IPS DF 4.7 (cell line): Measurements from ENCODE around the gene ELOA.
"Not testable (repeated sequence)": the region's sequence is repeated elsewhere in the genome, so short reads cannot be mapped to it uniquely, and the experiment has no call there.

ENCODE experiments used
- DNase-seq: peaks from one replicate; pipeline ENCODE4 v3.0.0-alpha.2; 2013; ENCODE audit warnings: low spot score; ENCODE audit errors: extremely low read depth

The ELOA gene

DNA sequence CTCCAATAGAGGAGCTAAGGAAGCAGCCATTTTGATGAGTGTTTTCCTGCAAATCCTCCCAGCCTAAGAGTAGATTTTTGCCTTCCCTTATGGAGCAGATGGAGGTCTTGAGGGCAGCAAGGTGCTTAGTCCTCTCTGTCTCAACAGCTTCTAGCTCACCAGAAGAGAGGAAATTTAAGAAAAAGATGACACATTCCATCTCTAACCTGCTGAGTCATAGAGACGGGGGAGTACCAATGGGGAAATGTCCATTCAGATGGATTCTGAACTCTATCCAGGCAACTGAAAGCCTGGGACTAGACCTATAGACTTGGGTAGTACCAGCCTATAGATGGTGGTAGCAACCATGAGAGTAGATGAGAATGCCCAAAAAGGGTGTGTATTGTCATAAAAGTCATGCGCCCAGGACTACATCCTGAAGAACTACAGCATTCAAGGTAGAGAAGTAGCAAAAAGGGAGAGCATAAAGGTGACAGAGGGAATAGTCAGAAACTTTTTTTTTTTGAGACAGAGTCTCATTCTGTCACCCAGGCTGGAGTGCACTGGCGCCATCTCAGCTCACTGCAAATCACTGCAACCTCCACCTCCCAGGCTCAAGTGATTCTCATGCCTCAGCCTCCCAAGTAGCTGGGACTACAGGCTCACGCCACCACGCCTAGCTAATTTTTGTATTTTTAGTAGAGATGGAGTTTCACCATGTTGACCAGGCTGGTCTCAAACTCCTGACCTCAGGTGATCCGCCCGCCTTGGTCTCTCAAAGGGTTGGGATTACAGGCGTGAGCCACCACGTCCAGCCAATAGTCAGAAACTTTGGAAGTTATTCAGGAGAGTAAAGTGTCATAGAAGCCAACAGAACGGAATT is 10.7 kb upstream of the ELOA start:
- no peak for DNase-seq

DNA sequence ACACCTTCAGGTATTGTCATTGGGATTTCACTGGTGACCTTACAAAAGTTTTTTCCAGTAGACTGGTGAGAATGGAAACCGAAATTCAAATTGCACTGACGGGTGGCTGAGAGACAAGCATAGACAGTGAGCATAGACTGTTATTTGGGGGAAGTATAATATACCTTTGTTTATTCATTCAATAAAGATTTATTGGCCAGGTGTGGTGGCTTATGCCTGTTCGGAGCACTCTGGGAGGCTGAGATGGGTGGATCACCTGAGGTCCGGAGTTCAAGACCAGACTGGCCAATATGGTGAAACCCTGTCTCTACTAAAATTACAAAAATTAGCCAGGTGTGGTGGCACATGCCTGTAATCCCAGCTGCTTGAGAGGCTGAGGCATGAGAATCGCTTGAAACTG is 10.0 kb upstream of the ELOA start:
- not testable (repeated sequence) for DNase-seq

- no peak for DNase-seq
Measured at GRCh38 chr1:23736437-23737134, 6.7 kb upstream of the ELOA start.

GRCh38 chr1:23741609-23742008 is 1.7 kb upstream of the ELOA start:
- no peak for DNase-seq

GRCh38 chr1:23742670-23743286 is 493 bp upstream of the ELOA start:
- no peak for DNase-seq

DNA sequence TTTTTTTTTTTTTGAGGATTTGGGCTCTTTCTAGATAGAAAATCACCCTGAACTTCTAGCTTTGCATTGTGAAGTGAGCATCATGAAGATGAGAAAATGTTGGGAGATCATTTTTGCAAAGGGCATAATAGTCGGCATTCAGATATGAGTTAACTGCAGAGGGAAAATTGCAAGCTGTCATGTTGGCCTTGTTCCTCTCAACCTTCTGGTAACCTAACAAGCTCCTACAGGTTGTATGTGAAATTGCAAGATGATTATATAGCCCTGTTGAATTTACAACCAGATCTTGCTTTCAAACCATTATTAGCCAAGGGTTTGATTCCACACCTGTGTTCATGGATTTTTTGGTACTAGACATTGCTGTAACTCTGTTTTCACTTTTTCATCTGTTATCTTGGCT is 2.2 kb downstream of the ELOA start:
- no peak for DNase-seq

DNA sequence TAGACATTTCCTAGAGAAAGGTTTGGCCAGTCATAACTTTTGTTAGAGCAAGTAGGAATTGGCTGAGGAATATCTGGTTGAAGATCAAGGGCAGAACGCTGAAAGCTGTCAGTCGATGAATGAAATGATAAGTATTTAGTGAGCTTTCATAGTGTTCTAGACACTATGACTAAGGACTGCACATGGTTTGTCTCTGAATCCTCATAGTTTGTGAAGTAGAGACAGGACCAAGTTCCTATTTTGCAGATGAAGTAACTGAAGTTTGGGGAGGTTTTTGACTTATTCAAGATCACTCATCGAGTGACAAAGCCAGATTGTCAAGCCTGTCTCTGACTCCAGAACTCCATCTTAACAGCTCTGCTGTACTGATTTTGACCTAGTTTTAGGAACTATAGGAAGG is 4.7 kb downstream of the ELOA start:
- no peak for DNase-seq

DNA sequence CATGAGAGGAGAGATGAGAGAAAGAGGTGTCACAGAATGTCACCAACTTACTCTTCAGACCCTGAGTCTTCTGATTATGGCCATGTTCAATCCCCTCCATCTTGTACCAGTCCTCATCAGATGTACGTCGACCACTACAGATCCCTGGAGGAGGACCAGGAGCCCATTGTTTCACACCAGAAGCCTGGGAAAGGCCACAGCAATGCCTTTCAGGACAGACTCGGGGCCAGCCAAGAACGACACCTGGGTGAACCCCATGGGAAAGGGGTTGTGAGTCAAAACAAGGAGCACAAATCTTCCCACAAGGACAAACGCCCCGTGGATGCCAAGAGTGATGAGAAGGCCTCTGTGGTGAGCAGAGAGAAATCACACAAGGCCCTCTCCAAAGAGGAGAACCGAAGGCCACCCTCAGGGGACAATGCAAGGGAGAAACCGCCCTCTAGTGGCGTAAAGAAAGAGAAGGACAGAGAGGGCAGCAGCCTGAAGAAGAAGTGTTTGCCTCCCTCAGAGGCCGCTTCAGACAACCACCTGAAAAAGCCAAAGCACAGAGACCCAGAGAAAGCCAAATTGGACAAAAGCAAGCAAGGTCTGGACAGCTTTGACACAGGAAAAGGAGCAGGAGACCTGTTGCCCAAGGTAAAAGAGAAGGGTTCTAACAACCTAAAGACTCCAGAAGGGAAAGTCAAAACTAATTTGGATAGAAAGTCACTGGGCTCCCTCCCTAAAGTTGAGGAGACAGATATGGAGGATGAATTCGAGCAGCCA is 8.0 kb downstream of the ELOA start:
- no peak for DNase-seq

DNA sequence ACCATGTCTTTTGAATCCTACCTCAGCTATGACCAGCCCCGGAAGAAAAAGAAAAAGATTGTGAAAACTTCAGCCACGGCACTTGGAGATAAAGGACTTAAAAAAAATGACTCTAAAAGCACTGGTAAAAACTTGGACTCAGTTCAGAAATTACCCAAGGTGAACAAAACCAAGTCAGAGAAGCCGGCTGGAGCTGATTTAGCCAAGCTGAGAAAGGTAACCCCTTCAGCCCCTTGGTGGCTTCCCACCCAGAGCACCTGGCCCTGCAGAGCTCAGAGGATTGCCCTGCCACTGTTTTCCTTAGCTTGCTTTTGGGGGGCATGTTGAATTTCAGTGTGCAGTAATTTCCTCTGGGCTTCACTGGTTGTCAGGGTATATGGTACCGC is 8.5 kb downstream of the ELOA start:
- DNase-seq = no peak

GRCh38 chr1:23752909-23753308 is 9.6 kb downstream of the ELOA start:
- DNase-seq = no peak

DNA sequence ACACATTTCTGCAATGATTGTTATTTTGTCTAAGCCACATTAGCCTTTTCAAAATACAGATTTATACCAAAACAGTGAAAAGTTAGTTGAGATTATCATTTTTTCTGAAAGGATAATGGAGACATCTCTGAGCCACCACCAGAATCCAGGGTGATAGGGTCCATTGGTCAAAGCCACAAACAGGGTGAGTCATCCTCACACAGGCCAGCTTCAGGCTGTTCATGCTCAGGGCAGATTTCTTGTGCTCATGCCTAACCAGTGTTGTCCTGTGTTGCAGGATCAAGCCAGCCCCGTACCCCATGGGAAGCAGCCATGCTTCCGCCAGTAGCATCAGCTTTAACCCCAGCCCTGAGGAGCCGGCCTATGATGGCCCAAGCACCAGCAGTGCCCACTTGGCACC is 13.4 kb downstream of the ELOA start:
- no peak for DNase-seq

- no peak for DNase-seq
Measured at GRCh38 chr1:23757812-23758211, 14.5 kb downstream of the ELOA start.

DNA sequence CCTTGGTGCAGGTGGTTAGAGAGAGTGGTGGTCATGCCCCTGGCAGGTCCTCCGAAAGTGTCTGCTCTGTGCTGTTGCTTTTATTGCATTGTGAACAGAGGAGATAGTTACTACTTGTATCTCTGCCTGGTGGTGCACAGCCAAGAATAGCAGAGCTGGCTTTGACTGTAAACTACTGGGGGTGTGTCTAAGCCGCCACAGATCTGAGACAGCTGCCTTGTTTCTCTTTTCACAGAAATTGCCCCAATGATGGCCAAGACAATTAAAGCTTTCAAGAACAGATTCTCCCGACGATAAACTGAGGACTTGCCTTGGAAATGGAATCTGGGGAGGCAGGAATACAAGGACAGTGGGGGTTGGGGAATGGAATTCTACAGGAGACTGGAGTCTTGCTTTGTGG is 16.0 kb downstream of the ELOA start:
- no peak for DNase-seq

DNA sequence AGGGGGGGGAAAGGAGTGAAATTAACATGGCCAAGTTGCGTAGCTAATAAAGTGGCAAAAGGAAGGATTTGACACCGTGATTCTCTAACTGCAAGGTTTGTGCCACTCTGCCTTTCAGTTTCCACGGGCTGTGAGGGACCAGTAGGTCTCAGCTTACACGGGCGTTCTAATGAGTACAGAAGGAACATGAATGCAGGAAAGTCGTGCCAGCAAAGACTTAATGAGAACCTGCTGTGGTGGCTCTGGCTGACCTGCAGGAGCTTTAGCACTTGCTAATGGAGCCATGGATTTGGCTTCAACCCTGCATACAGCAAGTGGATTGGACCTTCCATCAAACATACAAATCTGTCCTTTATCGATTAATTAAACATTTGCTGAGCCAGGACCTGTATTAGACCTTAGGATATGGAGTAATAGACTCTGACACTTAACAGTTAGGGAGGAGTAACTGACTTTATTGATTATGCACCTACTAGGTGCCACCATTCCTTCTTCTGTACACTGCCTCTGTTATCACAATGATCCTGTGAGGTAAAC is 19.8 kb downstream of the ELOA start:
- DNase-seq = no peak

DNA sequence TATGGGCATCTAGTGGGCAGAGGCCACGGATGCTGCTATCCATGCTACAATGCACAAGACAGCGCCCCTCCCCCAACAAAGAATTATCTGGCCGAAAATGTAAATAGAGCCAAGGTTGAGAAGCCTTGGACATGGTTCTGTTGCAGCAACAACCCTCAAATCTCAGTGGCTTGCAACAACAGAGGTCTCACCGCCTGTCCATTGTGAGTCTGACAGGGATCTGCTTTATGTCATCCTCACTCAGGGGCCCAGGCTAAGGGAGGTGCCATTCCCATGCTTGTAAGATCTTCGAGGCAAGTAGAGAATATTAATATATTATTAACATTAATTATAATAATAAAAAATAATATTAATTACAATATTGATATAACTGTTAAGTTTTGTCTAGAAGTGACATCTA is 25.5 kb downstream of the ELOA start:
- no peak for DNase-seq

DNA sequence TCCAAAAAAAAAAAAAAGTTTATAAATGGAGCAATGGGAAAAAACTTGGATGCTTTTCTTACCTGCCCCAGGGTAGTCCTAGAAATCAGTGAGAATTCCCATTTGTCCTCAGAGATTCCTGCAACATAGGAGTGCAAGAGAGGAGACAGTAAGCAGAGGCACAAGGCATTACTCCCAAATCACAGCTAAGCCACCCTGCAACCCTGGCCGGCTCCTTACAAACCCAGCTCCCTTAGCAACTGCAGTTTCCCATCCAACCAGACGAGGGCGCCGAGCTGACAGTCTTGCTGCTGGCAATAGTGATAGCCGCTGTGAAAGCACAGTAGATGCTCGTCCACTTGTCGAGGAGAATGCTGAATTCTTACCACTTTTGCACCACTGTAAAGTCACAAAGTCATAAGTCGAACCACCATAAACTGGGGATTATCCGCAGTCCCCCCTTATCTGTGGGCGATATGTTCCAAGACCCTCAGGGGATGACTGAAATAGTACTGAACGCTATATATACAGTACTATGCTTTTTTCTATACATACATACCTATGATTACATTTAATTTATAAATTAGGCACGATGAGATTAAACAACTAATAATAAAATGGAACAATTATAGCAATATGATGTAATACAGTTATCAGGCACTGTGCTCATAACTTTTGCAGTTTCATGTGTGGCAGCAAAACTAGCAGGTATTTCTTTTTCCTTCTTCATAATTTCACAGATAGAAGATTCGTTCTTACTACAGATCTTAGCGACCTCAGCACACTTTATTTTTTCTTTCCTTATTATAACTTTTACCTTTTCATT is 29.0 kb downstream of the ELOA start:
- DNase-seq = no peak

DNA sequence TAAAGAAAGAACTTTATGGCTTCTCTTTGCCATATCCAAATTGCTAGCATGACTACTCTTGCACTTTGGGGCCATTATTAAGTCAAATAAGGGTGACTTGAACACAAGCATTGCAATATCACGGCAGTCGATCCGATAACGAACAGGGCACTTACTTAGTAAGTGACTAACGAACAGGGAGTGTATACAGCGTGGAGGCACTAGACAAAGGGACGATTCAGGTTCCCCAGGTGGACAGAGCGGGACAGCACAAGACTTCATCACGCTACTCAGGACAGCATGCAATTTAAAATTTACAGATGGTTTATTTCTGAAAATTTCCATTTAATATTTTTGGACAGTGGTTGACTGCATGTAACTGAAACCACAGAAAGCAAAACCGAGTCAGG is 29.6 kb downstream of the ELOA start:
- no peak for DNase-seq

DNA sequence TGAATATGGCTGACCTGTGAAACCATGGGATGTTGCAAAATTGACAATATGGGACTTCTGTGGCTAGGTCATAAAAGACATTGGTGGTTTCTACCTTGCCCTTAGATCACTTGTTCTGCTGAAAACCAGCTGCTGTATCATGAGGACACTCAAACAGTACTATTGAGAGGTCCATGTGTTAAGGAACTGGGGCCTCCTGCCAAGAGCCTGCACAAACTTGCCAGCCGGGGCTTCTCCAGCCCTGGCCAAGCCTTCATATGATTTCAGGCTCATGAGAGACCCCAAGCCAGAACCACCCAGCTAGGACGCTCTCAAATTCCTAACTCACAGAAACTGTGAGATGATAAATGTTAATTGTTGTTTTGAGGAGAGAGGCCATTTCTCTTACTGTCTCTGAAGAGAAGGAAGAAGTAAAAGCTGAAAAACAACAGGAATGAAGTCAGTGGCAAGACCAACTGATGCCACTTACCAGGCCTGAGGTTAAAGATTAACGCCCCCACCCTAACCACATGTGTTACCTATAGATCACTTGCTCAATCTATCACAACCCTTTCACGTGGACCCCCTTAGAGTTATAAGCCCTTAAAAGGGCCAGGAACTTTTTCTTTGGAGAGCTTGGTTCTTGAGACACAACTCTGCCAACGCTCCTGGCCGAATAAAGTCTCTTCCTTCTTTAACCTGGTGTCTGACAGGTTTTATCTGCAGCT is 31.1 kb downstream of the ELOA start:
- DNase-seq = no peak

GRCh38 chr1:23776217-23776616 is 32.9 kb downstream of the ELOA start:
- DNase-seq = no peak
